OCI-LY7 (cell line): ENCODE measurements around the gene ADAMTS6.

Source experiments
- EZH2phosphoT487 ChIP-seq: fragments of 200-600 bp; sonication (generic); IDR thresholded peaks from 2 replicates; pipeline ENCODE4 v1.6.1; 2018; ENCODE audit warnings: low read depth, borderline replicate concordance, mild to moderate bottlenecking, mixed run types, antibody characterized with exemption, low read length, moderate library complexity, mixed read lengths
- TF ChIP-seq, protein P1 (sequence below): fragments of 200-600 bp; sonication (generic); conservative IDR thresholded peaks from 2 replicates; pipeline ENCODE4 v1.5.1; 2014; ENCODE audit warnings: mild to moderate bottlenecking, antibody characterized with exemption, low read length, moderate library complexity, mixed read lengths

DNA sequence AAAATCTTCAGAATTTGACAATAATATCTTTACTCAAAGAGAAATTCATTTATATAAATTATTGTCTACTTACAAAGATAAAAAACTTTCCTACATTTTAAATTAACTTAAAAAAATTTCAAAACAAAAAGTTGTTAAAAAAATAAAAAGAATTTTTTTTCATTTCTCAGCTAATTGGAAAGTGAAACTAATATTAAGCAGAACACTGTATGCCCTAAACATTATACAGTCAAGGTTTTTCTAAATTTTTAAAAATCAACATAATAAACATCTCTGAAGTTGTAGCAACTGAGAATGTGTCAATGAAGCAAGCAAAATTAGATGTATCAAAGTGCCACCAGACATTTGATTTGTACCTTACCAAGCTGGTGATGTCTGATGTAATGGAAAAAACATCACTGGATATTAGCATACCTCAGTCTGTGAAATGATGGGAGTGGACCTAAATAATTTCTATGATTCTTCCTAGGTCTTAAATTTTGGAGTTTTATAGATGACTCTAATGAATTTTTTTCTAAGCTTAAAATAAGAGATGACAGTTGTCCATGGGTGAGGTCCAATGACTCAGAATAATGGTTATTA is 290.1 kb downstream of the ADAMTS6 start:
- TF ChIP-seq, protein P1, sequence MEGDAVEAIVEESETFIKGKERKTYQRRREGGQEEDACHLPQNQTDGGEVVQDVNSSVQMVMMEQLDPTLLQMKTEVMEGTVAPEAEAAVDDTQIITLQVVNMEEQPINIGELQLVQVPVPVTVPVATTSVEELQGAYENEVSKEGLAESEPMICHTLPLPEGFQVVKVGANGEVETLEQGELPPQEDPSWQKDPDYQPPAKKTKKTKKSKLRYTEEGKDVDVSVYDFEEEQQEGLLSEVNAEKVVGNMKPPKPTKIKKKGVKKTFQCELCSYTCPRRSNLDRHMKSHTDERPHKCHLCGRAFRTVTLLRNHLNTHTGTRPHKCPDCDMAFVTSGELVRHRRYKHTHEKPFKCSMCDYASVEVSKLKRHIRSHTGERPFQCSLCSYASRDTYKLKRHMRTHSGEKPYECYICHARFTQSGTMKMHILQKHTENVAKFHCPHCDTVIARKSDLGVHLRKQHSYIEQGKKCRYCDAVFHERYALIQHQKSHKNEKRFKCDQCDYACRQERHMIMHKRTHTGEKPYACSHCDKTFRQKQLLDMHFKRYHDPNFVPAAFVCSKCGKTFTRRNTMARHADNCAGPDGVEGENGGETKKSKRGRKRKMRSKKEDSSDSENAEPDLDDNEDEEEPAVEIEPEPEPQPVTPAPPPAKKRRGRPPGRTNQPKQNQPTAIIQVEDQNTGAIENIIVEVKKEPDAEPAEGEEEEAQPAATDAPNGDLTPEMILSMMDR = no peak
- TF ChIP-seq EZH2phosphoT487 = no peak
